Activated T-cell treated with anti-CD3 and anti-CD28 coated beads for 1 hour (primary cell): ENCODE results near the gene KLHL2.
"Not testable (repeated sequence)": the region's sequence is repeated elsewhere in the genome, so short reads cannot be mapped to it uniquely, and the experiment has no call there.

Experiments used
- DNase-seq: peaks from one replicate; pipeline ENCODE4 v3.0.0-alpha.2; 2020; ENCODE audit warnings: low read depth

The KLHL2 gene

GRCh38 chr4:165328708-165329107, 121.3 kb downstream of the KLHL2 start:
- no peak for DNase-seq

DNA sequence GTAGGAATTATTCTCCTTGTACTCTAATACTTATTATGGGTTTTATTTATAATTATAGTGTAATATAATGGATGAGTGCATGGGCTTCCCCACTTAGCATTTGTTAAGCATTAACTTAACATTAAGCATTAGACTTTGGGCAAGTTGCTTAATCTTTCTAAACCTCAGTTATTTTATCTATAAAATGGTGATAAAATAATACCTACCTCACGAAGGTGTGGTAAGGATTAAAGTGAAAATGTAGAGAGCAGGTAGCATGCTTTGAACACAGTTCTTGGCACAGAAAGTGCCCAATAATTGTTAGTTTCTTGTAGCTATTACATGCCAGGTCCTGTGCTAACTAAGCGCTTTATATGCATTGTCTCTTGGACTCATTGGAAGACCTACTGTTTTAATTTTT, 122.7 kb downstream of the KLHL2 start:
- DNase-seq = no peak

GRCh38 chr4:165330666-165331065, 123.3 kb downstream of the KLHL2 start:
- DNase-seq = no peak

DNA sequence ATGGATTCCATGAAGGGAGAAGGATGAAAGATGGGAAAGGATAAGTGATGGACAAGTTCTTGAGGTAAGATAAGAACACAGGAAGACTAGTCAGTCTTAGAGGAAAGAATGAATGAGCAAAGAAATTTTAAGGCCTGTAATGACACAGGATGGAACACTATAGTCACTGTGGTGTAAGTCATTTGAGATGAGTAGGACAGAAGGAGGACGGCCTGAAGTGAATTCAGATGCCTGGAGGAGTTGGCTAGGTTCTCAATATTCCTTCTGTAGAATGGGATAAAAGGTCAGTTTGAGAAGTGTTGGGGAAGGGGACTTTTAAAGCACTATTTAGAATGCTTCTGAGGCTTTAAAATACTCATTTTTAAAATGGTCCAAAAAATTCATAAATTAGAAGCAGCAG, 124.0 kb downstream of the KLHL2 start:
- DNase-seq = no peak

GRCh38 chr4:165331823-165332222, 124.5 kb downstream of the KLHL2 start:
- no peak for DNase-seq

DNA sequence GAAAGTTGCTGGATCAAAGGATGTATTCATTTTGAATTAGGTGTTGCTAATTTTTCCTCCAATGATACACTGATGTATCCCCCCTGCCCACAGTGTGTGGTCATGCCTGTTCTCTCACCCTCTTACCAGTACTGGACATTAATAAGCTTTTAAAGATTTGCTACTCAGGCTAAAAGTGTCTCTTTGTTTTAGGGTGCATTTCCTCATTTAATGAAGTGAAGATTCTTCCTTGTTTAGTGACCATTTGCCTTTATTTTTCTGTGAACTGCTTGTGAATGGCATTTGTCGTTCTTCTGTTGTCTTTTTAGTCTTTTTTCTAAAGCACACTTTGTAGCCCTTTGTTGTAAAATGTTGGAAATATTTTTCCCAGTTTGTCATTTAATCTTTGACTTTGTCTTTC, 125.1 kb downstream of the KLHL2 start:
- no peak for DNase-seq

- DNase-seq = no peak
Measured at GRCh38 chr4:165335163-165335703, 127.9 kb downstream of the KLHL2 start.

DNA sequence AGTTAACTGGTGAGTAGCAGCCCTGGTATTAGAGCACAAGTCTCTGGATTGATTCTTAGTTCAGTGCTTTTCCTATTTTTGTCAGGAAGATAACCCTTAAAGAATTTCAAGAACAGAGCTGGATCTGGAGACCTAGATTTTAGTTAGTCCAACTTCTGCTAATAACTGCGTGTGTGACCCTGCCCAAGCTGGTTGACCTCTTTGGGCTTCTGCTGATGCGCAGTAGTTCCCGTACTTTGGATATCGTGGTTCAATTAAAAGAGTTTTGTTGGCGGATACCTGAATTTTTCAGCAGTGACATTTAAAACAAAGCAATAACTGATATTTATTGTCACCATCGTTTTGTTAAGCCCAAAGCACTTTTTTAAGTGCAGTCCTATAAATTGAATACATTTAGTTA, 129.4 kb downstream of the KLHL2 start:
- no peak for DNase-seq

DNA sequence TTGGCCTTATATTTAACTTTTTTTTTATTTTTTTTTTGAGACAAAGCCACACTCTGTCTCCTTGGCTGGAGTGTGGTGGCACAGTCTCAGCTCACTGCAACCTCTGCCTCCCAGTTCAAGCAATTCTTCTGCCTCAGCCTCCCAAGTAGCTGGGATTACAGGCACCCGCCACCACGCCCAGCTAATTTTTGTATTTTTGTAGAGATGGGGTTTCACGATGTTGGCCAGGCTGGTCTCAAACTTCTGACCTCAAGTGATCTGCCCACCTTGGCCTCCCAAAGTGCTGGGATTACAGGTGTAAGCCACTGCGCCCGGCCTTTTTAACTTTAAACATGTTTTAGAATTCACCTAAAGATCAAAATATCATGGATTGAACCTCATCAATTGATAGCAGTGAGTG, 135.0 kb downstream of the KLHL2 start:
- DNase-seq = not testable (repeated sequence)

DNA sequence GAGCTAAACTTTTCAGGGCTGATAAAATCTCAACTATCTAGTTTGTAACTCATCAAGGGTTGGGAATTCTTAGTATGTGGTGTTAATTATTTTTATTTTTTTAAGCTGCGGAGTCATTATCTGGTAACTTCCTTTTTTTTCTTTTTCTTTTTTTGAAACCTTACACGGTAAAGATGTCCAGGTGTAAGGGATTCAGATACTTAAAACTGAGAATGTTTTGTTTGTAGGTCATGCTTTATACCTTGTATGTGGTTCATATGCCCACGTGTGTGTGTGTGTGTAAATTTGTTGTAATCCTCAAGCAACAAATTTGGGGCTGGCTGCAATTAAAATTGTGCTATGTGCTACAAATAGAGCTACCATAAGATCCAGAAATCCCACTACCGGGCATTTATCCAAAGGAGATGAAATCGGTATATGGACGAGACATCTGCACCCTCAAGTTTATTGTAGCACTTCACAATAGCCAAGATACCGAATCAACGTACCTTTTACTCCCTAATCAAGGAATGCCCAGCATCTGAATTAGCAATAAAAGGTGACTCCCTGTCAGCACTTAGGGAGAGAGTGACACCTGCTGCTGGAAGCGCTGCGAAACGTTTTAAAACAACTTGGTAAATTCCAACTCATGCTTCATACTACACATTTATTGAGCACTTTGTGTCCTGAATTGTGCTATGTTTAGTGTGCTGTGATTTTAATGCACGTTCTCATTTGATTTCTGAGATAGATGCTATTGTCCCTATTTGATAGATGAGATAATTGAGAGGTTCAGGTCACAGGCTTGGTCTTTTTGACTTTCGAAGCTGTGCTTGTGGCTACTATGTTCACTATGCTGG, 136.2 kb downstream of the KLHL2 start:
- no peak for DNase-seq

DNA sequence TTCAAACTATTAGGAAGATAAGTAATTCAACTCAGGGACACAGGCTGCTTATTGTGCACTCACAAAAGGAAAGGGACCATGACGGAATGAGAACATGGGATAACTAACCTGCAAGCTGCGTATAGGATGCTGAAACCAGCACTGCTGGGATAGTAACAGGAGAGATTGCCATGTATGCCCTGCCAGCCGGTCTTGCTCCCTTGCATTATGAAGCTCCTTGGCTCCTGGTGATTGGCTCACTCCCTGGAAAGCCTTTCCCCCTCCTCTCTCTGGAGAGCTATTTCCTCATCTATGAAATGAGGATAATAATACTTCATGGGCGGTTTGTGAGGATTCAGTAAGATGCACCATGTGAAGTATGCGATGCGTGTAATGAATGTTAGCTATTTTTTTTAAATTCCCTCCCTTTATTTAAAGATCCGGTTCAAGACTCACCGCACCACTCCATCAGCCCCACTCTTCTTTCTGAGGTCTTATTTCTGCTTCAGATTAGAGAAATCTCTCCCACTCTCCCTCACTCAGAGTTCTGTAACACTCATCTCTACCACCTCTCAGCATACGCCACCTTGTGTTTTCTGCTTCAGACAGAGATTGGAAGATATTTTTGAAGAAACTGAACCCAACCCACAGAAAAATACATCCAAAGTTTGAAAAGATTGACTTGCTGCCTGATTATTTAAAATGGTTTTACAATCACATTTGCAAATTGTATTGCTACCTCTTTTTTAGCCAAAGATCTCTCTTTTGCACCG, 138.5 kb downstream of the KLHL2 start:
- no peak for DNase-seq

GRCh38 chr4:165347647-165348569, 140.5 kb downstream of the KLHL2 start:
- DNase-seq = no peak

DNA sequence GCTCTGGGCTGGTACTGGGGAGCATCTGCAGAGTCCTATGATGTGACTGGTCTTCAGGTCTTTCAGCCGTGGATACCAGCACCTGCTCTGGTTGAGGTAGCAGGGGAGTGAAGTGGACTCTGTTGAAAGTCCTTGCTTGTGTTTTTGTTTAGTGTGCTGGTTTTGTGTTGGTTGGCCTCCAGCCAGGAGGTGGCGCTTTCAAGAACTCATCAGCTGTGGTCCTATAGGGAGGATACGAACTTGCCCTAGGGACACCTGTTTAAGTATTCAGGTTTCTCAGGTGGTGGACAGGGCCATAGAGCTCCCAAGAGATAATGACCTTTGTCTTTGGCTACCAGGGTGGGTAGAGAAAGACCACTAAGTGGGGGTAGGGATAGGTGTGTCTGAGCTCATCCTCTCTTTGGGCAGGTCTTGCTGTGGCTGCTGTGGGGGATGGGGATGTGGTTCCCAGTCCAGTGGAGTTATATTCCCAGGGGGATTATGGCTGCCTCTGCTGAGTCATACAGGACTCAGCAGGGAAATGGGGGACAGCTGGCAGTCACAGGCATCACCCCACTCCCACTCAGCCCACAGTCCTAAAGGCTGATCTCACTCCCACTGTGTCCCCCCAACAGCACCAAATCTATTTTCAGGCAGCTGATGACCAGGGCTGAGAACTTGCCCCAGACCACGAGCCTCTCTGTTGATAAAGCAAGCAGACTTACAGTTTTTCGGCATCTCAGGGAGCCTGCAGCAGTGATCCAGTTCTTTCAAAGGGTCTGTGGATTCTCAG, 144.2 kb downstream of the KLHL2 start:
- DNase-seq = no peak

GRCh38 chr4:165355900-165356300, 148.5 kb downstream of the KLHL2 start:
- DNase-seq = no peak

DNA sequence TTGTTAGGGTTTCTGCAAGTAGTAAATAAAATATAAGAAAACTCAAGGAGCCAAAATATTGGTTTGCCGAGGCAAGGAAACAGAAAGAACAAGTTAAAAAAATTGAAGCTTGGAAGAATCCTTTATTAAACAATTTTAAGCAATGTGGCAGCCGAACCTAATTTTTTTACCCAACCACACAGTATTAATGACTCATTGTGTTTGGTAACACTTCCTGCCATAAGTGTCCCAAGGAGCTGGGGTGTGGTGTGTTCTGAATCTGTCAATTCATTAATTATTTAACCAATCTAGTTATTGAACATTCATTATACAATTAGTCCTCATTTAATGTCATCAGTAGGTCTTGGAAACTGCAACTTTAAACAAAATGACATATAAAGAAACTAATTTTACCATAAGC, 152.1 kb downstream of the KLHL2 start:
- DNase-seq = no peak

- no peak for DNase-seq
Measured at GRCh38 chr4:165360041-165360695, 152.8 kb downstream of the KLHL2 start.

- no peak for DNase-seq
Measured at GRCh38 chr4:165360985-165361670, 153.8 kb downstream of the KLHL2 start.

GRCh38 chr4:165361810-165362209, 154.4 kb downstream of the KLHL2 start:
- no peak for DNase-seq

DNA sequence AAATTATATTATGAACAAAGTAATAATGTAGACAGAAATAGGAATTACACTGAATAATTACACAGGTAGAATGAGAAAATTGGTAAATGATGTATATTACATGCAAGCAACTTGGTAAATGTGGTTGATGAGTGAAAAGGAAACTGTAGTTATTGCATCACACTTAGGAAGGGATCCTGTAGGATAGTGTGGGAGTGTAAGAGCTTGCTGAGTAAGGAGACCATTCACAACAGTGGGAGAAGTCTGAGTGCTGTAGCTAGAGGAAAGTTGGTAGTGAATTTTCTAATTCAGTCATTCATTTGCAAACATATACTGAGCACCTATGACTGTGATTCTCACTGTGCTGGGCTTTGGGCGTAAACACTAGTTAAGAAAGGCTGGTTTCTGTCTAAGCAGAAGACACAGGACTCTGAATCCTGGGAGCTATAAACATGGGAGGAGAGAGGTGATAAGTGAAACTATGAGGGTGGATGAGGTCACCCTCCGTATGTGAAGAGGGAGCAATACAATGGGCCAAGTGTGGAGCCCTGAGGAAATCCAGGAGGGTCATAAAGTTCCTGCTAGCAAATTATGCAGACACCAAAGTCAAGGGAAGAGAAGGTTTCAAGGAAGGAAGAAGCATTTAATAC, 157.2 kb downstream of the KLHL2 start:
- DNase-seq = no peak

DNA sequence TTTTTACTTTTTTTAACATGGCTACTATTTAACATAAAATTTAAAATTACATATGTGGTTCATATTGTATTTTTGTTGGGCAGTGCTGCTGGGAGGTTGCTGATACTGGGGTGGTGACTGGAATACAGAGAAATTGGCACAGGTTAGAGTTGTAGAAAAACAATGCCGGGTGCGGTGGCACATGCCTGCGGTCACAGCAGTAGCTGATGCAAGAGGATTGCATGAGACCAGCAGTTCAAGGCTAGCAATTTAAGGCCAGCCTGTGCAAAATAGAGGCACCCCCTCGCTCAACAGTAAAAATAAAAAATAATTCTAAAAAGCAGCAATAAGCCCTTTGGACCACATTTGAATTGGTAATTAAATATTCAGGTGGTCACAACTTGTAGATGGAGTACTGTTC, 159.7 kb downstream of the KLHL2 start:
- DNase-seq = no peak
